Peyer's patch (tissue), 4 donors: ENCODE data around the gene FAM180B.

Experiments used
- POLR2A ChIP-seq, 2 donors: fragments of 450-650 bp; IDR thresholded peaks; one replicate each; pipeline ENCODE4 v1.5.1; 2017; ENCODE audit warnings: antibody characterized with exemption in 2 of 2, mild to moderate bottlenecking in 2 of 2, moderate library complexity in 2 of 2
- TF ChIP-seq, protein P1 (sequence below), 6 experiments: fragments of 450-650 bp in 4 of 6; fragments of 200-600 bp in 2 of 6; sonication (generic) in 1 of 6; IDR thresholded peaks; one replicate each; pipeline ENCODE4 v1.5.1; 2017 to 2019; ENCODE audit warnings: antibody characterized with exemption in 6 of 6, mild to moderate bottlenecking in 3 of 6, moderate library complexity in 1 of 6

- TF ChIP-seq, protein P1, sequence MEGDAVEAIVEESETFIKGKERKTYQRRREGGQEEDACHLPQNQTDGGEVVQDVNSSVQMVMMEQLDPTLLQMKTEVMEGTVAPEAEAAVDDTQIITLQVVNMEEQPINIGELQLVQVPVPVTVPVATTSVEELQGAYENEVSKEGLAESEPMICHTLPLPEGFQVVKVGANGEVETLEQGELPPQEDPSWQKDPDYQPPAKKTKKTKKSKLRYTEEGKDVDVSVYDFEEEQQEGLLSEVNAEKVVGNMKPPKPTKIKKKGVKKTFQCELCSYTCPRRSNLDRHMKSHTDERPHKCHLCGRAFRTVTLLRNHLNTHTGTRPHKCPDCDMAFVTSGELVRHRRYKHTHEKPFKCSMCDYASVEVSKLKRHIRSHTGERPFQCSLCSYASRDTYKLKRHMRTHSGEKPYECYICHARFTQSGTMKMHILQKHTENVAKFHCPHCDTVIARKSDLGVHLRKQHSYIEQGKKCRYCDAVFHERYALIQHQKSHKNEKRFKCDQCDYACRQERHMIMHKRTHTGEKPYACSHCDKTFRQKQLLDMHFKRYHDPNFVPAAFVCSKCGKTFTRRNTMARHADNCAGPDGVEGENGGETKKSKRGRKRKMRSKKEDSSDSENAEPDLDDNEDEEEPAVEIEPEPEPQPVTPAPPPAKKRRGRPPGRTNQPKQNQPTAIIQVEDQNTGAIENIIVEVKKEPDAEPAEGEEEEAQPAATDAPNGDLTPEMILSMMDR (IDR thresholded peaks at IDR 0.05): no peak
- no peak for TF ChIP-seq POLR2A (IDR thresholded peaks at IDR 0.05)
These were observed 41.2 kb upstream of the FAM180B start for GRCh38 chr11:47545298-47545697.
